ENCODE results near the gene CAB39.
A peak's percentile ranks its signal among the peaks of the same experiment; 100 is the strongest.

Gene CAB39

DNA sequence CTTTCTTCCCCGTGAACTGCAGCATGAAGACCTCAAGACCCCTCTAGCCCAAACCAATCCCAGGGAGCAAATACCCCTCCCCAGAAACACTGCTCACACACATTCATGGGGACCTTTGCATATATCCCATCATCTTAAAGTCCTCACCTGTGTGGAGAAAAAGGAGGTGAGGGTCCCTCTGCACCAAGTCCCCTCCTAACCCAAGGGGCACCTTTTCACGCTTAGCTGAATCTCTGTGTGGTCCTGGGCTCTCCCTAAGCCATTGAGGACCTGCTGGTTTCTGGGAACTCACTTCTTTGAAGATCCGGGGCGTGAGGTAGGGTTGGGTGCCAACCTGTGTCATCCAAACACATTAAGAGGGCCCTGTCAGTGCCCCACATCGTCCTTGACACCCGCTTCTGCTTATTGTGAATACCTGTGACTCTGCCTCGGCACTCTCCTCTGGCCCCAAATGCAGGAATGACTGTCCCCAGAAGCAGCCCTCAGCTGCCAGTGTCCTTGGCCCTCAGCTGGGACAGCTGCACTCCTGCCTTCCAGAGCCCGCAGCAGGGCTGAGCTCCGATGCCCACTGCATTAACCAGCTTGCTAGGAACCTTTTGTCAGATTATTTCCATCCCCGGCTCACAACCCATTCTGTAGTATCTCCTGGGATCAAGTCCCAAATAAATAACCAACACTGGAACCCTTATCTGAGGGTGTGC lies 110.8 kb downstream of the CAB39 start:
- DNase-seq: no peak

DNA sequence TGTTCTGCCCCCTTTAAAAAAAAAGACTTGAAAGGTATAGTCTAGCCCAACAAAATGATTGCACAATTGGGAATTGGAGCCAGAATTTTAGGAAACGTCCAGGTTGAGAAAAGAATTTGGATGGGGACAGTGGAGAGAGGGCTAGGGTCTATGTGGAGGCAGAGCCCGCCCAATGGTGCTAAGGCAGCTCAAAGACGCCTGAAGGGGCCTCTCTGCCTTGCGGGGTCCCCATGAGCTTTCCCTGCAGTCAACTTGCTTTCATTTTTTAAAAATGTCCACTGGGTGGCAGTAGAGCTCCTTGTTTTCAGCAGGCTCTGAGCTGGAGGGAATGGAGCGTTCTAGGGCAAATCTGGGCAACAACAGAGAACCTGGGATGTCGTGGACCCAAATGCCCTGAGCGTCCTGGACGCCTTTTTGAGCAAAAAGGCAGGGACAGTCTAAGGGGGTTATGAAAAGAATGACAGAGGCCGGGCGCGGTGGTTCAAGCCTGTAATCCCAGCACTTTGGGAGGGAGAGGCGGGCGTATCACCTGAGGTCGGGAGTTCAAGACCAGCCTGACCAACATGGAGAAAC lies 111.8 kb downstream of the CAB39 start:
- DNase-seq: peak; percentile 20 to 78 (median 50)

DNA sequence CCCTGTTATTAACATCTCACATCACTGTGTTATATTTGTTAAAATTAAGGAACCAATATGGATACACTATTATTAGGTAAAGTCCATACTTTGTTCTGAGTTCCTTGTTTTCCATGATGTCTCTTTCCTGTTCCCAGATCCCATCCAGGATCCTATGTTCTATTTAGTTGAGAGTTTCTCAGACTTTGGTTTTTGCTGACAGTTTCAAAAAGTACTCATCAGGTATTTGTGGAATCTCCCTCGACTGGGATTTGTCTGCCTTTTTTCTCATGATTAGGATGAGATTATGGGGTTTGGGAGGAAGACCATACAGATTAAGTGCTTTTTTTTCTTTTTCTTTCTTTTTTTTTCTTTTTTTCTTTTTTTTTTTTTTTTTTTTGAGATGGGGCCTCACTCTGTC lies 112.7 kb downstream of the CAB39 start:
- DNase-seq: no peak

- no peak for DNase-seq
Measured at GRCh38 chr2:230827774-230828271, 115.2 kb downstream of the CAB39 start.

GRCh38 chr2:230828272-230828961 lies 115.8 kb downstream of the CAB39 start:
- DNase-seq: no peak

- no peak for DNase-seq
Measured at GRCh38 chr2:230829293-230829692, 116.7 kb downstream of the CAB39 start.

DNA sequence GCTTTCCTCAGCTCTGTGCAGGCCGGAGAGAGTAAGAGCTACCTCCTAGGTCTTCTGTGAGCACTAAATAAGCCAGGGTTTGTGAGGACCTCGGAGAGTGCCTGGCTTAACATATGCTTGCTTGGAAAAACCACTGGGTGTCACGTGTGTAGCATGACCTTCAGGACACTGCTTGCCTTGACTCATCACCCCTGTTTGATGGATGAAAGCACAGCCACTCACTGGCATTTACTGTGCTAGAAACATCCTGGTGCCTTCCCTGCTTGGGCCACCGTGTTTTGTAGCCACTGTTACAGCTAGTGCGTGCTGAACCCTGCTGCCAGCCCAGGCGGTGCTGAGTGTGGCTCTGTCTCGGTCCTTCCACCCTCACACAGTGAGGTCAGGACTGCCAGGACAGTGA lies 117.3 kb downstream of the CAB39 start:
- DNase-seq: no peak

DNA sequence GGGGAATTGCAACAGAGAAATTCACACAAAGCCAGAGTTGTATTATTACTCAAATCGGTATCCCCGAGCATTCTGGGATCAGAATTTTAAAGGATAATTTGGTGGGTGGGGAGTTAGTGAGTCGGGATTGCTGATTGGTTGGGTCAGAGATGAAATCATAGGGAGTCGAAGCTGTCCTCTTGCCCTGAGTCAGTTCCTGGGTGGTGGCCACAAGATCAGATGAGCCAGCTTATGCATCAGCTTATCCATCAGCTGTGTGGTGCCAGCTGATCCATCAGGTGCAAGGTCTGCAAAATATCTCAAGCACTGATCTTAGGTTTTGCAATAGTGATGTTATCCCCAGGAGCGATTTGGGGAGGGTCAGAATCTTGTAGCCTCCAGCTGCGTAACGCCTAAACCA lies 117.8 kb downstream of the CAB39 start:
- no peak for DNase-seq

DNA sequence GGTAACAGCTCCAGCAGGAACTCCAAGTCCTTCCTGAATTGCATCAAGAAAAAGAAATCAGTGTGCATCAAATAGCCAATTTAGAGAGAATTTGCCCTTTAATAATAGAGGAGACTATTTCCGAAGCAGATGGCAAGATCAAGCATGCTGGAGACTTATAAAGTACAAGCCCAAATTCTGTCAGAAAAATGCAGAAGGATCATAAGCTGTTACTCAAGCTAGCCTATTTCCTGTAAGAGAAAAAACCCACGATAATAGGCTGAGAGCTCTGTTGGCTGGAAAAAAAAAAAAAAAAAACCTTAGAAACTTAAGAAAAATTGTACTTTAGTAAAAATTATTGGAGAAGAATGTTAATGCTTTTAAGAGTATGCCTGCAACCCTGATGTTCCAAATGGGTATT lies 127.7 kb downstream of the CAB39 start:
- no peak for DNase-seq

DNA sequence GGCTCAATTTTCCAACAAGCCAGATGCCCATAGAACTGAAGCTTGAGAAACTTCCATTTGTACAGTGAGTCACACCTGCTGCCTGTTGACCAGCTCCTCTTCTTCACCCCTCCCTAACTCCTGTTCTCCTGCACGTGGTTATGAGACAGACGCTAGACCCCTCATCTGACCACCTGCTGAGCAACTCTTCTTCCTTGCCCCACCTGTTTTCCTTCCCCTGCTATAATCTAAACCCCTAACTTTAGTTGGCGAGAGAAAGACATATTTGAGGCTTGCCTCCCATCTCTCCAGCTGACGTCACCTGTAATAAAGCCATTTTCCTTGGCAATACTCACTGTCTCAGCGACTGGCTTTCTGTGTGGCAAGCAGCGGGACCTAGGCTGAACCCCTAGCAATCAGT lies 129.8 kb downstream of the CAB39 start:
- DNase-seq: no peak

- DNase-seq: no peak
Measured at GRCh38 chr2:230843132-230843531, 130.5 kb downstream of the CAB39 start.

DNA sequence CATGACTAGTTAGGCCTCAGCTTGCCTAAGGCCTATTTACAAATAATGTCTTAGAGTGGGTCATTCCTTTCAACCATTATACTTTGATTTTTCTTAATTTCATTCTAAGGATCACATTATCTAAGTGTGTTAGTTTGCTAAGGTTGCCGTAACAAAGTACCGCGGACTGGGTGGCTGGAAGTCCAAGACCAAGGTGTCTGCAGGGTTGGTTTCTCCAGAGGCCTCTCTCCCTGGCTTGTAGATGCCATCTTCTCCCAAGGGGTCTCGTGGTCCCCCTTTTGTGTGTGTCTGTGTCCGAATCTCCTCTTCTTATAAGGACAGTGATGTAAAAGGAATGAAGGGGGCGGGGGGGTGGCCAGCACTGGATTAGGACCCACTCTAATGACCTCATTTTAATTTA lies 133.7 kb downstream of the CAB39 start:
- DNase-seq: no peak

- DNase-seq: peak; percentile 51 to 79 (median 72)
Measured at GRCh38 chr2:230847883-230848388, 135.3 kb downstream of the CAB39 start.

DNA sequence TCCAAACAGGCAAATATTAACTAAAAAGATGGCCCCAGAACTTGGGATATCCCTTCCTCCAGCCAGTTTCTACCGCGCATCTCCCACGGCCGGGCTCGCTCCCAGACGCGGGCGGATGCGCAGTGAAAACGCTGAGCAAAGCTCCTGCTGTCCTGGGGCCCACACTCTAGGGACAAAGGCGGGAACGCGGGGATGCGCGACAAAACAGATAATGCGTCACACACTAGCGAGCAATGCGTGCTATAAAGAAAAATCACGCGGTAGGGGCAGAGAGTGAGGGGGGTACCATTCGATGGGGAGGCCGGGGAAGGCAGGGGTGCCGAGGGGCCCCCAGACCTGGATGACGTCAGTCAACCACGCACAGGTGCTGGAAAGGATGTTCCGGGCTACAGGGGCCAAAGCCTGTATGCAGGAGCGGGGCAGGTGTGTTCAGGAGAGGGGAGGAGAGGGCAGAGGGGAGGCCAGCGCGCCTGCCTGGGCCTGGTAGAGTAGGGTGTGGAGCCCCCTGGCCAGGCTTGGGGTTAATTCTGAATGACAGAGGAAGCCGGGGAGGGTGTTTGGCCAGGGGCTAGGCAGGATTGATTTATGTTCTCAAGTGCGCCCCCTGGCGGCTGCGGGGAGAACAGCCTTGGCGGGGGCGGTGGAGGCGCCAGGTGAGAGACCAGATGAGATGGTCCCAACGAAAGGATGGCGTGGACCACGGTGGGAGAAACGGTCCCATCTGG lies 137.2 kb downstream of the CAB39 start:
- DNase-seq: peak; percentile 11 to 60 (median 48)

- no peak for DNase-seq
Measured at GRCh38 chr2:230850358-230850658, 137.7 kb downstream of the CAB39 start.

DNA sequence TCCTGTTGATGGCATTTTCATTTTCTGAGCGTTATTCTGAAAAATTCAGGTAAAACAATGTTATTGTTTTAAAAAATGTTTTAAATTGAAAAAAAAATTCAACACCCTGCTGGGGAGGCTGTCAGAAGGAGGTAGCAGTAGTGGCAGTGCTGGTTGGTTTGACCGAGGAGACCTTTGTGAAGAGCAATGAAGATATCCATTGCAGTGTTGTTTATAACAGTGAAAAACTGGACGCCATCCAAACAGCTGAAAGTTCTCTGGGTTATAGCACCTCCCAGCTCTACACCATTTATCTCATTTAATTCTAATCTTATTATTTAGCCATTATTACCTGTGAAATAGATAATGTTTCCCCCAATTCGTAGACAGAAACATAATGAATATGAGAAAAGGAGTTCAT lies 139.5 kb downstream of the CAB39 start:
- DNase-seq: no peak

DNA sequence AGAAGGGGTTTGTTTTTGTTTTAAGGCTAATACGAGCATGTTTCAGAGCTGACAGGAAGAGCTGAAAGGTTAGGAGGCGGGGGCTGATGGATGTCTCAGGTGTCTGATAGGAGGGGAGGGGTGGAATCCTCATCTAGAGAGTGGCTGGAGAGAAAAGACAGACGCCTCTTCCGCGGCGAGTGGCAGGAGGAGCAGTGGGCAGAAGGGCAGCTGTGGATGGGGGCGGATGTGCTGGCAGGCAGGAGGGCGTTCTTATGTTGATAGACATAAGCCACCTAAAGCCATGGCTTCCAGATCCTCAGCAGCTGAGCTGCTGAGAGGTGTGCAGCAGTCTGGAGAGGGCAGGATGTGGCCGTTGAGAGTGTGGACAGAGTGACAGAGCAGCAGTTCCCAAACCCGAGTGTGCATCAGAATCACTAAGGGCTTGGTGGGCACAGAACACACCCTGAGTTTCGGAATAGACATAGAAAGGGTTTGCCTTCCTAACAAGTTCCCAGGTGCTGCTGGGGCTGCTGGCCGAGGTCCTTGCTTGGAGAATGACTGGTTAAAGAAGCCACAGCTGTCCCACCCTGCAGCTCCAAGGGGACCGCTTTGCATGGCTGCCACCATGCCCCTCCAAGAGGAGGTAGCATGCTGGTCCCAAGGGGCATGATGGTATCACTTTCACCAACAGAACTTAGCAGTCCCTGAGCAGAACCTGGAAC lies 149.1 kb downstream of the CAB39 start:
- DNase-seq: no peak

- DNase-seq: no peak
Measured at GRCh38 chr2:230862292-230862691, 149.7 kb downstream of the CAB39 start.

DNA sequence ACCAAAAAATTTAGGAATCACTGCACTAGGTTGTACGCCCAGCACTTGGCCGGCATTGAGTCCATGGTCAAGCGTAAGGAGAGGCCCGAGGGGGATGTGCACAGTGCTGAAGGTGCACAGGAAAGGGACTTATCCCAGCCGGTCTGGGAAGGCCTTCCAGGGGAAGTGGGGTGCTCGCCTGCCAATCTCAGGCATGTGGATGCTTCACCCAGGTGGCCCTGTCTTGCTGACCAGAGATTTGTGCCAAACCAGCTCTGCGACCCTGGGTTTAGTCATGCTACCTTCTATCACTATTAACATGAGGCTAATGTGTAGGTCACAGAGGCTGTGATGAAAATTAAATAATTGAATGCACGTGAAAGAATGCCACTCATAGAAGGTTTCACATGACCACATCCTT lies 150.4 kb downstream of the CAB39 start:
- no peak for DNase-seq

DNA sequence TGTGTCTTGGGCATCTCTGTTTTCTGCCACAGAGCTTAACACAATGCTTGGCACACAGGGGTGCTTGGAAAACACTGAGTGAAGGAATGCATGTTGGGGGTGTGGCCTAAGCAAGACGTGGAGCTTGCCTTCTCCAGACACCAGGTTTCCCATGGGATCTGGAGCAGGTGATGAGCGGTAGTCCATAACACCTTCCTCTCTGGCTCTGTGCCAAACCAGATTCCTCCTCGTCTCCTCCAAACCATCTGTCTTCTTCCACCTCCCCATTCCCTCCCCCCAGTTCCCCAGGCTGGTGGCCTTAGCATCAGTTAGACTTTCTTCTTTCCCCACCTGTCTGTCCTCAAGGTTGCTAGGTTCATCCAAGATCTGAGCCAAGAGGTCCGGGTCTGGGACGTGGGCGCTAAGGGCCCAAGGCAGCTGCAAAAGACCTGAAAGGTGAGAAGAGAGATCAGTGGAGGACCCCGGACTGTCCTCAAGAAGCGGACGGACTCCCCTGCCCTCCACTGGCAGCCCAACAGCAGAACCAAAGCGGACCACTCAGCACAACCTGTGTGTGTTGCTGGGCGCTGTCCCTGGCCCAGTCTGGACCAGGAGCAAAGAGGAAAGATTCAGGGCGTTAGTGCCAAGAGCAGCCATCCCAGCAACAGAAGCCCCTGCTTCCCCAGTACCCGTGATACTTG lies 150.9 kb downstream of the CAB39 start:
- no peak for DNase-seq

DNA sequence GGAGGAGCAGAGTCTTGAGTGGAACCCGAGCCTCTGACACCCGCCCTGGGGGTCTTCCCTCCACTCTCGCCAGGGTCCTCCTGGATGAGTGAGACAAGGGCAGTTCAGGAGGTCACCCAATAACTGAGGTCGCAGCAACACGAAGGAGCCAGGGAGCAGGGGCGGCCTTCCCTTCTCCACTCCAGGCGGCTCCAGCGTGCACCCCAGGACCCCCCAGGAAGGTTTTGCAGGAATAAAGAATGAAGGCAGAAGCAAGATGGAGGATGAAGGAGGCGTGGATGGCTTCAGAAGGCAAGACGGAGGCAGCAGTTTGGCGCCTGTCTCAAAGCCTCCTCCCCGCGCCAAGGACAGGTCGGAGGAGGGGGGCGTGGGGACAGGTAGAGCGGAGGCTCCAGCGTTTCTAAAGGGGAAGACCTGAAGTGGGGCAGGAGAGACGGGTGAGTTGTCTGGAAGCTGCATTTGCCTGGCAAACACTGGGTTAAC lies 151.5 kb downstream of the CAB39 start:
- peak in 1 of 6 experiments; percentile 57 for DNase-seq
